Caco-2 (cell line): ENCODE results near the gene PGA4. TPM values are rescaled to one million over a fixed set of nuclear protein-coding genes. Genes with fewer than 3 reads are reported as not detected.

Source experiments
- BruUV-seq: library from RNA; stranded (reverse); fragments of 400-500 nt; replicated peaks from 2 replicates; lab custom pipeline; 2021; lab: Mats Ljungman, UMichigan
- CTCF ChIA-PET: fragments of 300-600 bp; sonication (Branson Sonifier 250); formaldehyde crosslinking; loops from one replicate; lab custom pipeline; 2022; ENCODE audit warnings: antibody characterized with exemption; lab: Charles Lee
- POLR2A ChIA-PET: fragments of 300-600 bp; sonication (Branson Sonifier 250); formaldehyde crosslinking; loops from one replicate; lab custom pipeline; 2022; ENCODE audit warnings: antibody characterized with exemption; lab: Charles Lee
- DNase-seq, 2 experiments: peaks; one replicate each; pipeline versions ENCODE4 v3.0.0 to v3.0.0-alpha.2; 2020 to 2022
- H3K27me3 ChIP-seq: replicated peaks from 2 replicates; pipeline ENCODE4 v1.6.0; 2011; ENCODE audit warnings: low read length; ENCODE audit not compliant: control insufficient read depth, insufficient read depth
- H3K36me3 ChIP-seq: 2 replicates; pipeline ENCODE4 v1.5.1; 2011; ENCODE audit warnings: low read length; ENCODE audit not compliant: control insufficient read depth, insufficient read depth
- H3K4me1 ChIP-seq: fragments of 250-450 bp; sonication (Bioruptor Pico); 2 replicates; pipeline ENCODE4 v1.5.1; 2020; ENCODE audit warnings: mild to moderate bottlenecking
- H3K4me3 ChIP-seq: 2 replicates; pipeline ENCODE4 v1.5.1; 2011; ENCODE audit warnings: low read depth, mild to moderate bottlenecking, control low read depth, low read length
- H3K9me3 ChIP-seq: fragments of 250-450 bp; sonication (Bioruptor Pico); 2 replicates; pipeline ENCODE4 v1.5.1; 2020; ENCODE audit warnings: mild to moderate bottlenecking, moderate library complexity
- H3K27ac Mint-ChIP-seq: one replicate; pipeline ENCODE4 v1.8.0; 2022; ENCODE audit warnings: mixed read lengths; ENCODE audit not compliant: unreplicated experiment
- H3K27me3 Mint-ChIP-seq: one replicate; pipeline ENCODE4 v1.8.0; 2022; ENCODE audit warnings: mixed read lengths; ENCODE audit not compliant: insufficient read depth, unreplicated experiment
- H3K36me3 Mint-ChIP-seq: one replicate; pipeline ENCODE4 v1.8.0; 2022; ENCODE audit warnings: mild to moderate bottlenecking, mixed read lengths; ENCODE audit not compliant: insufficient read depth, unreplicated experiment
- H3K4me1 Mint-ChIP-seq: one replicate; pipeline ENCODE4 v1.8.0; 2022; ENCODE audit warnings: low read depth, mixed read lengths; ENCODE audit not compliant: unreplicated experiment
- H3K4me3 Mint-ChIP-seq: one replicate; pipeline ENCODE4 v1.8.0; 2022; ENCODE audit warnings: mild to moderate bottlenecking, moderate library complexity, mixed read lengths; ENCODE audit not compliant: unreplicated experiment
- H3K9me3 Mint-ChIP-seq: one replicate; pipeline ENCODE4 v1.8.0; 2022; ENCODE audit warnings: mixed read lengths; ENCODE audit not compliant: unreplicated experiment
- CTCF ChIP-seq, 2 experiments: fragments of 200-600 bp in 1 of 2; IDR thresholded peaks; 1 replicate in 1 of 2; 2 replicates in 1 of 2; pipeline versions ENCODE4 v1.5.1 to v1.8.0; 2011 to 2022; ENCODE audit warnings: antibody characterized with exemption in 1 of 2, control low read depth in 1 of 2, inconsistent platforms in 1 of 2, low read depth in 1 of 2, low read length in 1 of 2, mild to moderate bottlenecking in 1 of 2, moderate library complexity in 1 of 2; ENCODE audit not compliant: insufficient read depth in 1 of 2, severe bottlenecking in 1 of 2, unreplicated experiment in 1 of 2
- intact Hi-C: fragments of 100-400 bp; cut with micrococcal nuclease; formaldehyde crosslinking; loops from one replicate; pipeline ENCODE4 v1.10.0; 2022; ENCODE audit not compliant: unreplicated experiment
- total RNA-seq: library from RNA; stranded (reverse); gene quantifications from 2 replicates; pipeline ENCODE4 v1.2.3, GENCODE V29; 2022

Gene PGA4
- total RNA-seq, 1 experiment from 2014 or later = not detected

- no peaks in the 10 kb centered on the region for H3K27me3 ChIP-seq
- Mint-ChIP-seq H3K27me3 (no peaks in the 10 kb centered on the region), H3K9me3 (no peaks in the 10 kb centered on the region), H3K4me1 (no peaks in the 10 kb centered on the region), H3K27ac (no peak overlapping the region), H3K36me3 (no peaks in the 10 kb centered on the region), H3K4me3 (no peak overlapping the region)
- peaks cover 5% of the 10 kb centered on the region for H3K4me1 ChIP-seq
- H3K9me3 ChIP-seq = no peaks in the 10 kb centered on the region
- H3K4me3 ChIP-seq = no peak overlapping the region
- CTCF ChIA-PET = no interaction called here
- H3K36me3 ChIP-seq = no peaks in the 10 kb centered on the region; the same call in none of the 2 replicates
- POLR2A ChIA-PET = no interaction called here
- intact Hi-C loops = no loop called here
- no peak for DNase-seq
- no TSS peak for BruUV-seq
- TF ChIP-seq CTCF (IDR thresholded peaks at IDR 0.05; ENCODE audit: insufficient read depth in 1 of 2, low read depth in 1 of 2, low read length in 1 of 2, severe bottlenecking in 1 of 2, unreplicated experiment in 1 of 2) = no peak
Measured at GRCh38 chr11:61268588-61269250, 46.6 kb downstream of the PGA4 start.

- ChIA-PET POLR2A (no interaction called here), CTCF (no interaction called here)
Measured at GRCh38 chr11:61270354-61271076, 48.4 kb downstream of the PGA4 start.

GRCh38 chr11:61272731-61273130, 50.6 kb downstream of the PGA4 start:
- no peak for DNase-seq
- H3K4me3 Mint-ChIP-seq = no peak overlapping the region
- no peaks in the 10 kb centered on the region for H3K4me1 Mint-ChIP-seq
- Histone ChIP-seq H3K4me3 (no peak overlapping the region), H3K9me3 (no peaks in the 10 kb centered on the region), H3K4me1 (no peaks in the 10 kb centered on the region), H3K36me3 (no peaks in the 10 kb centered on the region; the same call in none of the 2 replicates), H3K27me3 (no peaks in the 10 kb centered on the region)
- ChIA-PET POLR2A (no interaction called here), CTCF (no interaction called here)
- no peaks in the 10 kb centered on the region for H3K9me3 Mint-ChIP-seq
- no peak overlapping the region for H3K27ac Mint-ChIP-seq
- no peak for TF ChIP-seq CTCF (IDR thresholded peaks at IDR 0.05; ENCODE audit: insufficient read depth in 1 of 2, low read depth in 1 of 2, low read length in 1 of 2, severe bottlenecking in 1 of 2, unreplicated experiment in 1 of 2)
- no peaks in the 10 kb centered on the region for H3K36me3 Mint-ChIP-seq
- no TSS peak for BruUV-seq
- intact Hi-C loops = no loop called here
- no peaks in the 10 kb centered on the region for H3K27me3 Mint-ChIP-seq

More at GRCh38 chr11:61270354-61271076, 48.4 kb downstream of the PGA4 start:
- peaks cover 5% of the 10 kb centered on the region for H3K4me1 ChIP-seq
- H3K36me3 Mint-ChIP-seq = no peaks in the 10 kb centered on the region
- no peak overlapping the region for H3K4me3 ChIP-seq
- H3K27me3 ChIP-seq = no peaks in the 10 kb centered on the region
- H3K27ac Mint-ChIP-seq = no peak overlapping the region
- no peaks in the 10 kb centered on the region for H3K27me3 Mint-ChIP-seq
- BruUV-seq = TSS peak; percentile 24
- TF ChIP-seq CTCF (IDR thresholded peaks at IDR 0.05; ENCODE audit: insufficient read depth in 1 of 2, low read depth in 1 of 2, low read length in 1 of 2, severe bottlenecking in 1 of 2, unreplicated experiment in 1 of 2) = no peak
- H3K36me3 ChIP-seq = no peaks in the 10 kb centered on the region; the same call in none of the 2 replicates
- H3K4me1 Mint-ChIP-seq = no peaks in the 10 kb centered on the region
- DNase-seq = no peak
- intact Hi-C loops = no loop called here
- H3K9me3 ChIP-seq = no peaks in the 10 kb centered on the region
- H3K9me3 Mint-ChIP-seq = no peaks in the 10 kb centered on the region
- no peak overlapping the region for H3K4me3 Mint-ChIP-seq
